HG03460 (cell line): ENCODE data around the gene CACNA2D1.

Experiments
- ATAC-seq: cut with Tn5 transposase; IDR thresholded peaks from one replicate; pipeline ENCODE4 v1.9.1; 2021; ENCODE audit not compliant: unreplicated experiment

The CACNA2D1 gene

DNA sequence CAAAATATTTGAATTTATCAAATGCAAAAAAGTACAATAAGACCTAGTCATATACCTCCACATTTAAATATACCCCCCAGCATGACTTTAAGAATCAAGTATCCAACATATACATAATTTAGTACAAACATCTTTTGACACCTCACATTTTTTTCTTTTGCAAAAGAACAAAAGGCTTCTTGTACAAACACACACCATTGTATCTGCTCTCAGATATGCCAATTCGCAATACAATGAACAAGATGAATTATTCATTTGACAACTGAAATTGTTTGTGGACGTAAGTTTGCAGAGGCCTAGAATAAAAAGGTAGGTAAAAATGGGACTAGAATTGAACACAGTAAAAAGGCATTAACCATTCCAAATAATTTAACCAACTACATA lies 154.4 kb downstream of the CACNA2D1 start:
- no peak for ATAC-seq

DNA sequence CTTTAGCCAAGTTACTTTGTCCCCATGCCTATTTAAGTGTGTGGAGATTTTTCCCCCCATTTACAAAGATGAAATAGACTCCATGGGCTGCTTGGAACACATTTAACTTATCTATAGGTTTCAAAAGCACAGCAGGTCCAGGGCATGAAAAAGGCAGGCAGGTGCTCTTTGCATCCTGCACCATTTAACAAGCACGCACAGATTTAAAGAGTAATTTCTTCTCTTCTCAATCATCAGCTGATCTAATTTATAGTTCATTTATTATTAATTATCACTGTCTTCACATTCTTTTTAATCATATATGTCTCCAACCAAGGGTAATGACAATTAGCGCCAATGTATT lies 156.8 kb downstream of the CACNA2D1 start:
- ATAC-seq, result no peak

- ATAC-seq, result no peak
These were observed 157.3 kb downstream of the CACNA2D1 start for GRCh38 chr7:82286096-82286797.

GRCh38 chr7:82284936-82285519 lies 158.5 kb downstream of the CACNA2D1 start:
- ATAC-seq, result no peak

DNA sequence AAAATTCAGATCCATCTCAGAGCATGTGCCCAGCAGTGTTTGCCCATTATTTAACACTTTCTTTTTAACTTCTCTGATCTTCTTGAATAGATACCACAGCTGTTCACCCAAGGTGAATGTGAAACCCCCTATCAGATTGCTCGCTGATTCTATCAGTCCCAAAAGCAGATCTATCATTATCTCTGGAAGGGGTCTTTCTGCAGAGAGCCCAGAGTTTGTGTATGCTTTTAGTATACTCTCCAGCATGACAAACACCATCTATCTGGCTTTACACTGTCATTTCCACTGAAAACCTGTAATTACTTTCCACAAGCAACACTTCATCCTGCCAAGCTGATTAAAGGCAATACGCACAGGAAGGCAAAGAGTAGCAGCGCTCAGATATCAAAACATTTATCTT lies 168.2 kb downstream of the CACNA2D1 start:
- ATAC-seq, result no peak

DNA sequence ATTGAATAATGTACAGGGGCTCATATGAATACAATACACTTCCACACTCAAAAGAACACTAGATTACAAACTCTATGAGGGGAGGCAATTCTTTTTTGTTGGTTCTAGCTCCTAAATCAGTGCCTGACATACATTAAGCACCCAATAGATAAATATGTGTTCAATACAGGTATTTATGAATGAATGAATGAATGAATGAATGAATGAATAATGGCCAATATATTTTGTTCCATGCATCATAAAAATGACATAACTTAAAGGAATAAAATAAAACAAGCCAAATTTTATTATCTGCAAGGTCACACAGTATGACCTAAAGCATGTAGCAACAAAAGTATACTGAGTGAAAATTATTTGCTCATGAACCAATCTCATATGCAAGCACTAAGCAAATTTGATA lies 168.9 kb downstream of the CACNA2D1 start:
- ATAC-seq, result no peak

- ATAC-seq, result no peak
These were observed 169.7 kb downstream of the CACNA2D1 start for GRCh38 chr7:82273886-82274285.

- no peak for ATAC-seq
These were observed 172.7 kb downstream of the CACNA2D1 start for GRCh38 chr7:82270870-82271269.

- ATAC-seq, result no peak
These were observed 174.9 kb downstream of the CACNA2D1 start for GRCh38 chr7:82268632-82269031.

- no peak for ATAC-seq
These were observed 177.5 kb downstream of the CACNA2D1 start for GRCh38 chr7:82266081-82266480.

GRCh38 chr7:82264783-82265305 lies 178.7 kb downstream of the CACNA2D1 start:
- no peak for ATAC-seq

- no peak for ATAC-seq
These were observed 179.4 kb downstream of the CACNA2D1 start for GRCh38 chr7:82263920-82264782.

- ATAC-seq, result no peak
These were observed 185.4 kb downstream of the CACNA2D1 start for GRCh38 chr7:82258181-82258580.

DNA sequence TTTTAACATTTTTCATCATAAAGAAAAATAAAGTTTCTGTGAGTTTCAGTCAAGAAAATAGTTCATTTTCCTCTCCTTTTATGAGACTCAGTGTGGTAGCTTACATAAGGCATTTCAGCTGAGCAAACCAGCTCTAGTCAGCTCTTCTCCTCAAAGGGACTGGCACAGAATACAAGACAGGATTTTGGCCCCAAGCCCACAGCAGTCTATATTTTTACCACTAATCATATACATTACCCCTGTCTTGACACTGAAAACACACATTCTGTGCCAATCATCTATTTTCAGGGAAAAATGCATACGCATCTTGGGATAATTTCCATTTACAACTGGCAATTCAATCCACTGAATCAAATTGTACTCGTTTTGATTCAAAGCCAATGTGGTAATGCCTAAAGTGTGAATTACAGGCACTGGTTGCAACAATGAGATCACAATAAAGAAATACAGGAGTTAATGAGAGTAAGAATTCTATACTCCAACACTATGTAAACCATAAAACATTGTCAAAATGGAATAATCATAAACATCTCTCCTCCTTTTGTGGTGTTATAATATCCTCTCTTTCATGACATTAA lies 186.4 kb downstream of the CACNA2D1 start:
- ATAC-seq, result no peak

DNA sequence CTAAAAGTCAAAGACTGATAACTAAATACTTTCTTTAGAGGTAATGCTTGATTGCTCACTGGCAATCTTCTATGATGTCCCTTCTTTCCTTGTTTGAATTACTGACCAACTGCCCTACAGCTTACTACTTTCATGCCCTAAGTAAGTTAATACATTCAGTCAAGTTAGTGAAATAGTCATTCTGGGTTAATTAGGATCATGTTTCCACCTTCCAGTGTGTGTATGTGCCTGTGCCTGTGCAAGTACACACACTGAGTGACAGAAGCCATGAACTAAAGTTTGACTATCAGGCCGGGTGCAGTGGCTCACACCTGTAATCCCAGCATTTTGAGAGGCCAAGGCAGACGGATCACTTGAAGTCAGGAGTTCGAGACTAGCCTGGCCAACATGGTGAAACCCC lies 187.9 kb downstream of the CACNA2D1 start:
- no peak for ATAC-seq

GRCh38 chr7:82250598-82250997 lies 193.0 kb downstream of the CACNA2D1 start:
- ATAC-seq, result no peak

- ATAC-seq, result no peak
These were observed 193.6 kb downstream of the CACNA2D1 start for GRCh38 chr7:82249979-82250378.

- no peak for ATAC-seq
These were observed 195.7 kb downstream of the CACNA2D1 start for GRCh38 chr7:82247814-82248433.

- ATAC-seq, result no peak
These were observed 198.5 kb downstream of the CACNA2D1 start for GRCh38 chr7:82244947-82245517.

- ATAC-seq, result no peak
These were observed 202.2 kb downstream of the CACNA2D1 start for GRCh38 chr7:82241356-82241755.

GRCh38 chr7:82235713-82236112 lies 207.9 kb downstream of the CACNA2D1 start:
- no peak for ATAC-seq
